H1 (cell line): ENCODE data around the gene UBE2E1. TPM values are rescaled to one million over a fixed set of nuclear protein-coding genes. Genes with fewer than 3 reads are reported as not detected.
A peak's percentile ranks its signal among the peaks of the same experiment; 100 is the strongest.

ENCODE experiments used
- CTCF ChIA-PET: fragments of 300-600 bp; sonication (Branson Sonifier 250); formaldehyde crosslinking; loops from one replicate; lab custom pipeline; 2021; ENCODE audit not compliant: partially characterized antibody; lab: Charles Lee
- POLR2A ChIA-PET: fragments of 300-600 bp; sonication (Branson Sonifier 250); formaldehyde crosslinking; loops from one replicate; lab custom pipeline; 2021; ENCODE audit warnings: inconsistent platforms; ENCODE audit not compliant: partially characterized antibody; lab: Charles Lee
- DNase-seq, 2 experiments: peaks; one replicate each; pipeline versions ENCODE4 v3.0.0 to v3.0.0-alpha.2; 2010 to 2022; ENCODE audit warnings: low spot score in 2 of 2, low read depth in 1 of 2, mixed read lengths in 1 of 2
- FAIRE-seq: peaks from 2 replicates; lab custom pipeline; 2011; peaks lifted over from hg19 to GRCh38; lab: Jason Lieb, UNC
- H2AFZ ChIP-seq: 2 replicates; pipeline ENCODE4 v1.8.1; 2012; ENCODE audit warnings: low read length, inconsistent platforms
- H2AK5ac ChIP-seq: 2 replicates; pipeline ENCODE4 v1.6.1; 2013; ENCODE audit warnings: low read depth, low read length
- H2BK120ac ChIP-seq: replicated peaks from 2 replicates; pipeline ENCODE3; 2013; ENCODE audit warnings: low read depth, low read length, inconsistent platforms
- H2BK12ac ChIP-seq: 2 replicates; pipeline ENCODE4 v1.6.1; 2013; ENCODE audit warnings: low read depth, low read length
- H2BK15ac ChIP-seq: 2 replicates; pipeline ENCODE4 v1.6.1; 2013; ENCODE audit warnings: low read length
- H2BK20ac ChIP-seq: 2 replicates; pipeline ENCODE4 v1.6.1; 2013; ENCODE audit warnings: low read length
- H2BK5ac ChIP-seq: 2 replicates; pipeline ENCODE4 v1.6.1; 2013; ENCODE audit warnings: low read depth, low read length
- H3K14ac ChIP-seq: 2 replicates; pipeline ENCODE4 v1.6.1; 2013; ENCODE audit warnings: inconsistent platforms; ENCODE audit not compliant: insufficient read length
- H3K18ac ChIP-seq: 2 replicates; pipeline ENCODE4 v1.6.1; 2013; ENCODE audit warnings: low read length; ENCODE audit errors: extremely low read depth
- H3K23ac ChIP-seq: 2 replicates; pipeline ENCODE4 v1.6.1; 2013; ENCODE audit warnings: inconsistent platforms; ENCODE audit not compliant: insufficient read length
- H3K23me2 ChIP-seq: 2 replicates; pipeline ENCODE4 v1.6.1; 2013; ENCODE audit warnings: low read depth, low read length
- H3K27ac ChIP-seq: 2 replicates; pipeline ENCODE4 v1.6.1; 2011; ENCODE audit warnings: low read depth, low read length, inconsistent platforms
- H3K27me3 ChIP-seq, 4 experiments: replicated peaks in 1 of 4; 1 replicate in 1 of 4; 2 replicates in 3 of 4; pipeline versions ENCODE4 v1.6.1 to v1.8.1; 2011 to 2013; ENCODE audit warnings: low read length in 3 of 4, mild to moderate bottlenecking in 3 of 4, inconsistent platforms in 2 of 4, mixed read lengths in 2 of 4, moderate library complexity in 1 of 4; ENCODE audit not compliant: control insufficient read depth in 3 of 4, insufficient read depth in 3 of 4; ENCODE audit errors: extremely low read depth in 1 of 4
- H3K36me3 ChIP-seq, 4 experiments: 2 replicates each; pipeline versions ENCODE4 v1.6.1 to v1.8.1; 2011 to 2013; ENCODE audit warnings: mild to moderate bottlenecking in 4 of 4, low read length in 3 of 4, moderate library complexity in 2 of 4, control low read depth in 1 of 4, inconsistent platforms in 1 of 4; ENCODE audit not compliant: insufficient read depth in 4 of 4, control insufficient read depth in 2 of 4
- H3K4ac ChIP-seq: replicated peaks from 2 replicates; pipeline ENCODE3; 2013; ENCODE audit warnings: low read length, low read depth, mixed read lengths, inconsistent platforms; ENCODE audit not compliant: insufficient read length
- H3K4me1 ChIP-seq, 4 experiments: replicated peaks in 1 of 4; 1 replicate in 1 of 4; 2 replicates in 3 of 4; pipeline versions ENCODE4 v1.6.1 to v1.8.1; 2011 to 2013; ENCODE audit warnings: low read length in 3 of 4, inconsistent platforms in 2 of 4, mixed read lengths in 1 of 4; ENCODE audit not compliant: insufficient read depth in 4 of 4, control insufficient read depth in 3 of 4
- H3K4me2 ChIP-seq, 2 experiments: 2 replicates each; pipeline versions ENCODE4 v1.6.1 to v1.8.1; 2011 to 2013; ENCODE audit warnings: low read depth in 2 of 2, low read length in 2 of 2, control low read depth in 1 of 2, inconsistent platforms in 1 of 2, mild to moderate bottlenecking in 1 of 2; ENCODE audit not compliant: insufficient read depth in 1 of 2
- H3K4me3 ChIP-seq, 4 experiments: fragments of 200-600, 300-600 bp in 1 of 4; sonication (generic), shearing (Covaris generic), sonication (Bioruptor Twin) in 1 of 4; 2 replicates each; pipeline versions ENCODE4 v1.5.1 to v1.8.1; 2011 to 2016; ENCODE audit warnings: low read length in 4 of 4, low read depth in 3 of 4, control low read depth in 2 of 4, inconsistent platforms in 2 of 4, mild to moderate bottlenecking in 2 of 4, mixed read lengths in 1 of 4, moderate library complexity in 1 of 4; ENCODE audit not compliant: insufficient read depth in 2 of 4; ENCODE audit errors: extremely low read depth in 1 of 4
- H3K56ac ChIP-seq: replicated peaks from 2 replicates; pipeline ENCODE3; 2013; ENCODE audit warnings: low read depth, mild to moderate bottlenecking, mixed read lengths, low read length, inconsistent platforms; ENCODE audit not compliant: insufficient read length
- H3K79me1 ChIP-seq: 2 replicates; pipeline ENCODE4 v1.6.1; 2013; ENCODE audit warnings: low read depth, low read length, control low read depth
- H3K79me2 ChIP-seq, 2 experiments: 2 replicates each; pipeline versions ENCODE4 v1.6.1 to v1.8.1; 2012 to 2013; ENCODE audit warnings: low read length in 2 of 2, mild to moderate bottlenecking in 2 of 2, inconsistent platforms in 1 of 2; ENCODE audit not compliant: insufficient read depth in 2 of 2, control insufficient read depth in 1 of 2
- H3K9ac ChIP-seq, 4 experiments: replicated peaks in 1 of 4; 1 replicate in 1 of 4; 2 replicates in 3 of 4; pipeline versions ENCODE4 v1.6.1 to v1.8.1; 2011 to 2013; ENCODE audit warnings: low read depth in 3 of 4, low read length in 3 of 4, control low read depth in 2 of 4, mild to moderate bottlenecking in 2 of 4, moderate library complexity in 2 of 4, inconsistent platforms in 1 of 4; ENCODE audit errors: extremely low read depth in 1 of 4
- H3K9me3 ChIP-seq, 2 experiments: 2 replicates each; pipeline versions ENCODE4 v1.6.1 to v1.8.1; 2012 to 2013; ENCODE audit warnings: mild to moderate bottlenecking in 2 of 2, moderate library complexity in 2 of 2, control low read depth in 1 of 2, inconsistent platforms in 1 of 2, low read depth in 1 of 2, low read length in 1 of 2, mixed read lengths in 1 of 2; ENCODE audit not compliant: insufficient read depth in 2 of 2
- H4K20me1 ChIP-seq, 2 experiments: replicated peaks in 1 of 2; 2 replicates each; pipeline versions ENCODE3 to v1.8.1; 2011 to 2013; ENCODE audit warnings: inconsistent platforms in 2 of 2, low read length in 2 of 2, mild to moderate bottlenecking in 1 of 2; ENCODE audit not compliant: insufficient read depth in 2 of 2, control insufficient read depth in 1 of 2
- H4K5ac ChIP-seq: 2 replicates; pipeline ENCODE4 v1.6.1; 2013; ENCODE audit warnings: low read length, low read depth, mixed read lengths, inconsistent platforms; ENCODE audit not compliant: insufficient read length
- H4K8ac ChIP-seq: 2 replicates; pipeline ENCODE4 v1.8.0; 2013; ENCODE audit warnings: mild to moderate bottlenecking, moderate library complexity, low read length, inconsistent platforms; ENCODE audit not compliant: insufficient read depth; ENCODE audit errors: extremely low read depth
- H4K91ac ChIP-seq: replicated peaks from 2 replicates; pipeline ENCODE3; 2013; ENCODE audit warnings: low read length, mixed read lengths, inconsistent platforms; ENCODE audit not compliant: insufficient read length
- CTBP2 ChIP-seq: IDR thresholded peaks from 2 replicates; pipeline ENCODE4 v1.7.0; 2011; ENCODE audit warnings: borderline replicate concordance, mild to moderate bottlenecking, moderate library complexity, mixed read lengths, low read length; ENCODE audit not compliant: insufficient read depth, insufficient read length
- JUN ChIP-seq: IDR thresholded peaks from 2 replicates; pipeline ENCODE4 v1.6.1; 2011; ENCODE audit warnings: low read depth, mild to moderate bottlenecking, improper control_type of control experiment, low read length
- PHF8 ChIP-seq: fragments of 200-600 bp; sonication (generic); conservative IDR thresholded peaks from 2 replicates; pipeline ENCODE4 v1.7.1; 2012; ENCODE audit warnings: low read depth, mild to moderate bottlenecking, inconsistent platforms, low read length, moderate library complexity
- POLR2A ChIP-seq, 2 experiments: IDR thresholded peaks; 1 replicate in 1 of 2; 2 replicates in 1 of 2; pipeline ENCODE4 v1.6.1; 2011; ENCODE audit warnings: low read depth in 2 of 2, low read length in 2 of 2, mild to moderate bottlenecking in 2 of 2; ENCODE audit errors: control extremely low read depth in 1 of 2
- POLR2AphosphoS5 ChIP-seq: IDR thresholded peaks from 2 replicates; pipeline ENCODE4 v1.6.1; 2011; ENCODE audit warnings: low read depth, low read length
- SIRT6 ChIP-seq: IDR thresholded peaks from one replicate; pipeline ENCODE4 v1.7.1; 2012; ENCODE audit warnings: low read length, inconsistent platforms
- TEAD4 ChIP-seq: IDR thresholded peaks from 2 replicates; pipeline ENCODE4 v1.6.1; 2012; ENCODE audit warnings: low read depth, low read length, inconsistent platforms, mixed read lengths
- WGBS, 2 experiments: shearing (Covaris generic) in 1 of 2; methylation state at CpG; one replicate each; pipeline versions ENCODE4 v1.1.6 to v1.1.7; 2013 to 2015; ENCODE audit warnings: low lambda C conversion rate in 2 of 2, mixed read lengths in 2 of 2, inconsistent platforms in 1 of 2, low coverage in 1 of 2, missing lambda C conversion rate in 1 of 2; ENCODE audit not compliant: insufficient replicate concordance in 2 of 2, insufficient coverage in 1 of 2, insufficient read length in 1 of 2; ENCODE audit errors: extremely low coverage in 1 of 2, missing lambda C conversion rate in 1 of 2; 5-methylcytosine and 5-hydroxymethylcytosine counted together
- polyA plus RNA-seq, 7 experiments: library from polyadenylated mRNA; depleted of rRNA in 3 of 7; stranded (reverse) in 5 of 7; unstranded in 2 of 7; fragments of >200 nt in 5 of 7; fragments of 200-250 nt in 2 of 7; gene quantifications; 1 replicate in 5 of 7; 2 replicates in 1 of 7; 4 replicates in 1 of 7; pipeline versions ENCODE4 v1.2.1 to v1.2.3, GENCODE V29; 2011 to 2013; ENCODE audit warnings: missing spikeins in 2 of 7, mixed read lengths in 2 of 7
- total RNA-seq: library from RNA; stranded (reverse); fragmentation: NEBNext Ultra II Directional; extraction: Animal tissue kit (Norgen Biotek cat#: 25700); gene quantifications from 2 replicates; pipeline ENCODE4 v1.2.1, GENCODE V29; 2021
- TF ChIP-seq, protein P1 (sequence below): IDR thresholded peaks from 2 replicates; pipeline ENCODE4 v1.6.1; 2011; ENCODE audit warnings: low read depth, mild to moderate bottlenecking, low read length; ENCODE audit not compliant: insufficient read depth
- TF ChIP-seq, protein P2 (sequence below): IDR thresholded peaks from 2 replicates; pipeline ENCODE4 v1.6.1; 2011; ENCODE audit warnings: low read length, improper control_type of control experiment

The UBE2E1 gene
- total and polyA plus RNA-seq, 2 of the 8 experiments (the other 6 are each of a cell fraction or from before 2014, with no cell fraction given), result 109 to 141 TPM

DNA sequence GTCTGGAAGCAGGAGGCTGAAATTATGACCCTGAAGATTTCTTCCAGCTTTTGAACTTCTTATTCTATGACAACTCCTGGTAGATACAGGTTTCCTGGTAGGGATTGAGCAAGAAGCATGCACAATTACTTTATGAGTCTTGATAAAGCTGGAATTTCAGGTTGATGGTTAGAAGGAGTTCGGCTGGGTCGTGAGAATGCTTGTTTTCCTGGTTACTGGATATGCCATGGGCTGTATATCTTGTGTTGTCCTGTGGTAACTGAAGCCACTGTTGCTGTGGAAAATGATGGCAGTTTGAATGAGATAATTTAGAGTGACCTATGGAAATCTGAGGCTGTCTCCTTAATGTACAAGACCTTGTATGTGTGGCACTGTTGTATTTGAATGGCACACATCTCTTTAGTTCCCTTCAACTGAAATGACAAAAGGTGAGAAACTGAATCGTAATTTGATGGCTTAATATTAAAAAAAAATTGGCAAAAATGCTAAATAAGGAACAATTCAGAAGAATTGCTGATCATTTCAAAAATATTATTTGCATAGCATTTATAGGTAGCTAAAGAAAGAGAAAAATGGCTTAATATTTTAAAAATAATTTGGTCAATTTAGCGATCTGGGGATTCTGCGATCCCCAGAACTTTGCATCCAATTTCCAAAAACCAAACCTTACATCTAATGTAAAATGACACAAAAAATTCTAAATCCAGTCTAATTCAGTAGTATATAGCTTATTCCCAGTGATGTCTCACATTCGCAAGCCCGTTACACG is 1.1 kb upstream of the UBE2E1 start:
- Histone ChIP-seq H3K4ac (no peak overlapping the region), H3K4me1 (peaks cover 0 to 13% (median 8%) of the 10 kb centered on the region in 4 experiments; a peak in 4 of 7 replicates), H4K5ac (no peak overlapping the region), H2BK5ac (no peak overlapping the region), H3K23ac (no peak overlapping the region), H3K27ac (no peak overlapping the region), H3K56ac (no peak overlapping the region), H3K4me3 (peak overlapping the region in 3 of 4 experiments; percentile 68 to 87 (median 78); a peak in 3 of 8 replicates), H3K36me3 (peaks cover 0 to 12% (median 2%) of the 10 kb centered on the region in 4 experiments; a peak in 3 of 8 replicates), H2AFZ (no peak overlapping the region), H4K20me1 (peaks cover 0 to 3% of the 10 kb centered on the region in 2 experiments), H4K8ac (no peak overlapping the region), H2AK5ac (no peak overlapping the region), H2BK20ac (no peak overlapping the region), H3K14ac (no peak overlapping the region), H3K79me1 (no peaks in the 10 kb centered on the region), H3K23me2 (peaks cover 7% of the 10 kb centered on the region; the same call in 1 of the 2 replicates), H3K4me2 (peak overlapping the region; percentile 64 to 83; a peak in 3 of 4 replicates), H2BK15ac (0 out of 2 replicates have a peak overlapping the region, but pooled peaks have one; percentile 46), H2BK12ac (no peak overlapping the region), H3K79me2 (peaks cover 0 to 26% of the 10 kb centered on the region in 2 experiments; a peak in 2 of 4 replicates), H3K9ac (no peak overlapping the region), H4K91ac (no peak overlapping the region), H3K27me3 (no peaks in the 10 kb centered on the region), H3K9me3 (no peaks in the 10 kb centered on the region), H2BK120ac (no peak overlapping the region), H3K18ac (no peak overlapping the region)
- ChIA-PET POLR2A (interaction anchor here (0.6 to 2.4 kb wide), 5 partner anchors 11 to 113 kb away, joined by 3 to 6 read pairs (median 5); partner anchors contain the start of genes NKIRAS1 and RPL15), CTCF (interaction anchor here (1.4 kb wide), 1 partner anchor 103 kb away, joined by 3 read pairs; no protein-coding TSS in a partner anchor)
- no peak for FAIRE-seq
- no peak for DNase-seq
- 79% methylated on average over 8 of the region's 8 CpGs; no CpG with 5 or more reads in 1 of the 2 experiments for WGBS, 2 experiments
- TF ChIP-seq JUN (no peak), TEAD4 (no peak), POLR2A (IDR thresholded peaks at IDR 0.05; ENCODE audit: control extremely low read depth in 1 of 2, low read depth in 2 of 2, low read length in 2 of 2) (no peak), POLR2AphosphoS5 (no peak), CTBP2 (no peak), SIRT6 (no peak), PHF8 (no peak)
- TF ChIP-seq, protein P1, sequence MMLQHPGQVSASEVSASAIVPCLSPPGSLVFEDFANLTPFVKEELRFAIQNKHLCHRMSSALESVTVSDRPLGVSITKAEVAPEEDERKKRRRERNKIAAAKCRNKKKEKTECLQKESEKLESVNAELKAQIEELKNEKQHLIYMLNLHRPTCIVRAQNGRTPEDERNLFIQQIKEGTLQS, result no peak
- TF ChIP-seq, protein P2, sequence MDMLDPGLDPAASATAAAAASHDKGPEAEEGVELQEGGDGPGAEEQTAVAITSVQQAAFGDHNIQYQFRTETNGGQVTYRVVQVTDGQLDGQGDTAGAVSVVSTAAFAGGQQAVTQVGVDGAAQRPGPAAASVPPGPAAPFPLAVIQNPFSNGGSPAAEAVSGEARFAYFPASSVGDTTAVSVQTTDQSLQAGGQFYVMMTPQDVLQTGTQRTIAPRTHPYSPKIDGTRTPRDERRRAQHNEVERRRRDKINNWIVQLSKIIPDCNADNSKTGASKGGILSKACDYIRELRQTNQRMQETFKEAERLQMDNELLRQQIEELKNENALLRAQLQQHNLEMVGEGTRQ, result no peak
